Panc1 (cell line): ENCODE data around the gene CYP1B1.

Experiments used
- CTCF ChIP-seq: fragments of 450-650 bp; IDR thresholded peaks from 2 replicates; pipeline ENCODE4 v1.5.1; 2017; ENCODE audit warnings: mild to moderate bottlenecking
- POLR2AphosphoS5 ChIP-seq: IDR thresholded peaks from 2 replicates; pipeline ENCODE4 v1.6.1; 2012; ENCODE audit warnings: mild to moderate bottlenecking, low read depth, low read length, moderate library complexity

DNA sequence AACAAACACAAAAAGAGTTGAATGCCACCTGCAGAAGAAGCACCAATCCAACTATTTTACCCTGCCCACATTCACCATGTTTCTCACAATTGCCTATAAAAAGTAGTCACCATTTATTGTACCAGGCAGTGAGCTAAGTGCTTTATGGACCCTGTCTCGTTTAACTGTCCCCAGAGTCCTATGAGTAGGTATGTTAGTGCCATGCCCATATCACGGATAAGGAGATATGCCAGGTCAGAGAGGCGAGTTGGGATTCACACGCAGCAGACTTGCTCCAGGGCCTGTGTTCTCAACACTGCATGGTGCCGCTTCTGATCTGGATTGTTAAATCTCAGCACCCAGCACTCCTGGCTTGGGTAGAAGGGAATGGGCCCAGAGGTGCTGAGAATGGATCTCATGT is 49.1 kb upstream of the CYP1B1 start:
- TF ChIP-seq POLR2AphosphoS5, result no peak
- TF ChIP-seq CTCF, result no peak
